RWPE2 (cell line): ENCODE data around the gene IL1RAPL1.

ENCODE experiments used
- ATAC-seq: fragments of 200-7000 bp; cut with Tn5 transposase; 3 replicates; pipeline ENCODE4 v1.9.1; 2021; ENCODE audit warnings: low read depth
- DNase-seq: peaks from one replicate; pipeline ENCODE4 v3.0.0-alpha.2; 2020; ENCODE audit warnings: low spot score
- H3K27ac ChIP-seq: fragments of 450-650 bp; 2 replicates; pipeline ENCODE4 v1.5.1; 2017; ENCODE audit warnings: mild to moderate bottlenecking; ENCODE audit not compliant: poor library complexity, severe bottlenecking
- H3K27me3 ChIP-seq: fragments of 250-450 bp; sonication (Bioruptor Pico); 2 replicates; pipeline ENCODE4 v1.5.1; 2021; ENCODE audit warnings: mild to moderate bottlenecking, moderate library complexity; ENCODE audit not compliant: insufficient read depth, poor library complexity, severe bottlenecking
- H3K36me3 ChIP-seq: fragments of 250-450 bp; sonication (Bioruptor Pico); 2 replicates; pipeline ENCODE4 v1.5.1; 2020; ENCODE audit warnings: low read depth, mild to moderate bottlenecking, moderate library complexity
- H3K4me1 ChIP-seq: fragments of 250-450 bp; sonication (Bioruptor Pico); 2 replicates; pipeline ENCODE4 v1.5.1; 2021; ENCODE audit warnings: mild to moderate bottlenecking, moderate library complexity; ENCODE audit not compliant: insufficient read depth, poor library complexity, severe bottlenecking
- H3K4me3 ChIP-seq: fragments of 250-450 bp; sonication (Bioruptor Pico); 2 replicates; pipeline ENCODE4 v1.5.1; 2021; ENCODE audit warnings: mild to moderate bottlenecking, moderate library complexity; ENCODE audit not compliant: severe bottlenecking
- H3K9me3 ChIP-seq: fragments of 250-450 bp; sonication (Bioruptor Pico); 2 replicates; pipeline ENCODE4 v1.5.1; 2021; ENCODE audit warnings: mild to moderate bottlenecking, moderate library complexity; ENCODE audit not compliant: severe bottlenecking
- TF ChIP-seq, protein P1 (sequence below): fragments of 450-650 bp; IDR thresholded peaks from one replicate; pipeline ENCODE4 v1.5.1; 2017; ENCODE audit warnings: mild to moderate bottlenecking, moderate library complexity; ENCODE audit not compliant: poor library complexity, severe bottlenecking

Gene IL1RAPL1

DNA sequence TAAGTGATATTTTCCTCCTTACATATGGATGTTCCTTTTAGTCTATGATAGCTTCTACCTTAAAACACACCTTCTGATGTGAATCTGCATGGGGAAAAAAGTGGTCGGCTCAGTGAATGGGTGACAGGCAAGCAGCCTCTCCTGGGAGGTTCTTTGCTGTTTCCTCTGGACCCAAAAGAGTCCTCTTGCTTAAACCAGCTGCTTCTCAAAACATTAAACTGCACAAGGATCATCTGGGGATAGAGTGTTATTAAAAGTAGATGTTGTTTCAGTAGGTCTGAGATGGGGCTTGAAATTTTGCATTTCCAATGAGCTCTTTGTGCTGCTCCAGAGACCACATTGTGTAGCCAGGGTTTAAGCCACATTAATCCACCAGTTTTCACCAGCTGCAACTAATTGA is 452.9 kb downstream of the IL1RAPL1 start:
- Histone ChIP-seq H3K4me1 (no peaks in the 10 kb centered on the region), H3K27ac (no peak overlapping the region), H3K9me3 (no peaks in the 10 kb centered on the region), H3K4me3 (no peak overlapping the region), H3K27me3 (no peaks in the 10 kb centered on the region), H3K36me3 (no peaks in the 10 kb centered on the region)
- ATAC-seq (no peak), DNase-seq (no peak)
- TF ChIP-seq, protein P1, sequence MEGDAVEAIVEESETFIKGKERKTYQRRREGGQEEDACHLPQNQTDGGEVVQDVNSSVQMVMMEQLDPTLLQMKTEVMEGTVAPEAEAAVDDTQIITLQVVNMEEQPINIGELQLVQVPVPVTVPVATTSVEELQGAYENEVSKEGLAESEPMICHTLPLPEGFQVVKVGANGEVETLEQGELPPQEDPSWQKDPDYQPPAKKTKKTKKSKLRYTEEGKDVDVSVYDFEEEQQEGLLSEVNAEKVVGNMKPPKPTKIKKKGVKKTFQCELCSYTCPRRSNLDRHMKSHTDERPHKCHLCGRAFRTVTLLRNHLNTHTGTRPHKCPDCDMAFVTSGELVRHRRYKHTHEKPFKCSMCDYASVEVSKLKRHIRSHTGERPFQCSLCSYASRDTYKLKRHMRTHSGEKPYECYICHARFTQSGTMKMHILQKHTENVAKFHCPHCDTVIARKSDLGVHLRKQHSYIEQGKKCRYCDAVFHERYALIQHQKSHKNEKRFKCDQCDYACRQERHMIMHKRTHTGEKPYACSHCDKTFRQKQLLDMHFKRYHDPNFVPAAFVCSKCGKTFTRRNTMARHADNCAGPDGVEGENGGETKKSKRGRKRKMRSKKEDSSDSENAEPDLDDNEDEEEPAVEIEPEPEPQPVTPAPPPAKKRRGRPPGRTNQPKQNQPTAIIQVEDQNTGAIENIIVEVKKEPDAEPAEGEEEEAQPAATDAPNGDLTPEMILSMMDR = no peak

DNA sequence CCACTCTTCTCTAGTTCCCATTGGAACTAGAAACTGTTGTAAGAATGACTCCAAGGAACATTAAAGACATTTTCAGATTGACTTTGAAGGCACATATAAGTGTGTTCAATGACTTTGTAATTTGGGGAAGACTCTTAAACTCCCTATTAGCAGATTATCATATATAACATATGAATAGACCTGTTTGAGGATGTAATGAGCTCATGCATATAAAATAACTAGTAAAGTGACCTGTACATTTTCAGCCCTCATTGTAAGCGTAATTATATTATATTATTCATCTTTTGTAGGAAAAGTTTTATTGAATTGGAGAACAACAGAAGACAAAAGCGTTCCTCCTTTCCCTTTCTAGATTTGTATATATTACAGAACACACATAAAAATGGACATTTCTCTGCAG is 455.1 kb downstream of the IL1RAPL1 start:
- ATAC-seq = no peak
- no peaks in the 10 kb centered on the region for H3K4me1 ChIP-seq
- no peak overlapping the region for H3K27ac ChIP-seq
- H3K4me3 ChIP-seq = no peak overlapping the region
- TF ChIP-seq, protein P1 = no peak
- no peak for DNase-seq
- no peaks in the 10 kb centered on the region for H3K9me3 ChIP-seq
- H3K27me3 ChIP-seq = no peaks in the 10 kb centered on the region
- no peaks in the 10 kb centered on the region for H3K36me3 ChIP-seq

DNA sequence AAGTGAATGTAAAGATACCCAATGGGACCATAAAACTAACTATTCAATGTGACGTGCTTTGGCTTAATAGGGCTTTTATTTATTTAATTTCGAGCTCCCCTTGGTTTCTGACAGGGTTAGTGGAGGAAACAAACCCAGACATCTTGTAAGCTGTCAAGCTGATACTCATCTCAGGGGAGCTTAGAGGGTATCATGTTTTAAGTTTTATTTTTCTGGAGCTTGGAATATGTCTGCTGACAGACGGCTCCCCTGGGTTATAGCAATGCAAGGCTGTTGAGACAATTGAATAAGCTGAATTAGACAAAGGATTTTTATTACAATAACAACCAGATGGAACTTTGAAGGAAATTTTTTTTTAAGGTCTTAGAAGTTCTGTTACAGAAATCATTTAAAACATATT is 456.5 kb downstream of the IL1RAPL1 start:
- Histone ChIP-seq H3K9me3 (no peaks in the 10 kb centered on the region), H3K36me3 (no peaks in the 10 kb centered on the region), H3K27me3 (no peaks in the 10 kb centered on the region), H3K4me3 (no peak overlapping the region), H3K4me1 (no peaks in the 10 kb centered on the region), H3K27ac (no peak overlapping the region)
- TF ChIP-seq, protein P1 = no peak
- DNase-seq (no peak), ATAC-seq (no peak)

DNA sequence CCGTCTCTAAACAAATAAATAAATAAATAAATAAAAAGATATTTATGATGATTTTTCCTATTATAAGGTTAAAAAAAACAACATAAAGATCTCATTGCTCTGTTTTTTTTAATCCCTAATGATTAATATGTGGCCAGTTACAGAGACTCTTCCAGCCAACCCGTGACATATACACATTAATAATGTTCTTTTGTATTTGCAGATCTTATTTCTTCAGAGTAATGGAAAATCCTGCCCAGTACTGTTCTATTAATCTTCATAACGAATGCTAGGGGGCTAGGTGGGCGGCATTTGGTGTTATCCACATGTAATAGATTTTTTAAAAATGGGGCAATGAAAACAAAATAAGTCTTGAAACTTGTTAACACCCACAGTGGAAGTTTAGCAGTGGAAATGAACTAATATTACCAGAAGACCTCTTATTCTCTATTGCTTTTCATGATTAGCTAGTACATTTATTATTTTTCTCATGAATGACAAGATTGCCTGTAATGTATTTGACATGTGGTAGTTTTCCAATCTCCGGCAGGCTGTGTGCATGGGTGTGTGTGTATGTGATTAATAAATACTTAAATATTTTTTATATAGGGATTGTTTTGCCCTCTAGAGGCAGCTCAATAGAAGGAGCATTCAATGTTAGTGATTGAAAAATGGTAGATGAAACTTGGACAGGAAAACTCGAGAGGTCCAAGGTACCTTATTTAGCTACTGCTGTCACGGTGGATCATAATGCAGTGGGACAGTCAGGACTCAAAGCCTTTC is 457.4 kb downstream of the IL1RAPL1 start:
- TF ChIP-seq, protein P1 = peak; percentile 18
- DNase-seq (no peak), ATAC-seq (no peak)
- H3K9me3 ChIP-seq = no peaks in the 10 kb centered on the region
- H3K36me3 ChIP-seq = no peaks in the 10 kb centered on the region
- H3K27me3 ChIP-seq = no peaks in the 10 kb centered on the region
- no peak overlapping the region for H3K27ac ChIP-seq
- H3K4me1 ChIP-seq = no peaks in the 10 kb centered on the region
- H3K4me3 ChIP-seq = no peak overlapping the region

DNA sequence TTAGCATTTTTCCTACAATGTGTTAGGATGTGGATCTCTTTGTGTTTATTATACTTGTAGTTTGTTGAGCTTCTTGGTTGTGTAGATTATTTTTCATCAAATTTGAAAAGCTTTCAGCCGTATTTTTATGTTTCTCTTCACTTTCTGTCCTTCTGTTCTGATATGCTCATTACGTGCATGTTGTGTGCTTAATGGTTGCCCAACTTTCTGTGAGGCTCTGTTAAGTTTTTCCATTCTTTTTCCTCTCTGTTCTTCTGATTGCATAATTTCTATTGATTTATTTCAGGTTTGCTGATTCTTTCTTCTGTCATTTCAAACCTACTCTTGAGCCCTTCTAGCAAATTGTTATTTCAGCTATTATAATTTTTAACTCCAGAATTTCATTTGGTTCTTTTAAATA is 478.2 kb downstream of the IL1RAPL1 start:
- no peaks in the 10 kb centered on the region for H3K4me1 ChIP-seq
- H3K4me3 ChIP-seq = no peak overlapping the region
- no peak for ATAC-seq
- no peaks in the 10 kb centered on the region for H3K27me3 ChIP-seq
- H3K27ac ChIP-seq = no peak overlapping the region
- H3K9me3 ChIP-seq = no peaks in the 10 kb centered on the region
- TF ChIP-seq, protein P1 = no peak
- no peaks in the 10 kb centered on the region for H3K36me3 ChIP-seq
- no peak for DNase-seq
